Type B pancreatic cell (in vitro differentiated cells): Measurements from ENCODE around the gene CPNE2. TPM values are rescaled to one million over a fixed set of nuclear protein-coding genes. Genes with fewer than 3 reads are reported as not detected.

Experiments
- DNase-seq: peaks from one replicate; pipeline ENCODE4 v3.0.0; 2021; ENCODE audit warnings: mixed read lengths; ENCODE audit not compliant: unreplicated experiment; ENCODE audit errors: extremely low spot score
- H3K27ac Mint-ChIP-seq: 2 replicates; pipeline ENCODE4 v1.8.0; 2021; ENCODE audit warnings: mild to moderate bottlenecking, mixed read lengths
- H3K27me3 Mint-ChIP-seq: 2 replicates; pipeline ENCODE4 v1.8.0; 2021; ENCODE audit warnings: mixed read lengths
- H3K36me3 Mint-ChIP-seq: 2 replicates; pipeline ENCODE4 v1.8.0; 2021; ENCODE audit warnings: mixed read lengths
- H3K4me1 Mint-ChIP-seq: one replicate; pipeline ENCODE4 v1.8.0; 2021; ENCODE audit warnings: mixed read lengths; ENCODE audit not compliant: unreplicated experiment
- H3K4me3 Mint-ChIP-seq: 2 replicates; pipeline ENCODE4 v1.8.0; 2021; ENCODE audit warnings: mild to moderate bottlenecking, mixed read lengths
- H3K9me3 Mint-ChIP-seq: 2 replicates; pipeline ENCODE4 v1.8.0; 2021; ENCODE audit warnings: mixed read lengths
- total RNA-seq: library from RNA; stranded (reverse); gene quantifications from 2 replicates; pipeline ENCODE4 v1.2.1, GENCODE V29; 2021; ENCODE audit warnings: low replicate concordance
- TF ChIP-seq, protein P1 (sequence below): fragments of 200-600 bp; sonication (generic); conservative IDR thresholded peaks from 2 replicates; pipeline ENCODE4 v1.5.0; 2021; ENCODE audit warnings: antibody characterized with exemption, mild to moderate bottlenecking

Gene CPNE2
- total RNA-seq, 1 donor from 2014 or later, result 28.8 TPM

- DNase-seq, result no peak
- H3K27ac Mint-ChIP-seq, result no peak overlapping the region
- peaks cover 41% of the 10 kb centered on the region for H3K4me1 Mint-ChIP-seq
Observed at GRCh38 chr16:57143149-57143921, 51.0 kb downstream of the CPNE2 start.

DNA sequence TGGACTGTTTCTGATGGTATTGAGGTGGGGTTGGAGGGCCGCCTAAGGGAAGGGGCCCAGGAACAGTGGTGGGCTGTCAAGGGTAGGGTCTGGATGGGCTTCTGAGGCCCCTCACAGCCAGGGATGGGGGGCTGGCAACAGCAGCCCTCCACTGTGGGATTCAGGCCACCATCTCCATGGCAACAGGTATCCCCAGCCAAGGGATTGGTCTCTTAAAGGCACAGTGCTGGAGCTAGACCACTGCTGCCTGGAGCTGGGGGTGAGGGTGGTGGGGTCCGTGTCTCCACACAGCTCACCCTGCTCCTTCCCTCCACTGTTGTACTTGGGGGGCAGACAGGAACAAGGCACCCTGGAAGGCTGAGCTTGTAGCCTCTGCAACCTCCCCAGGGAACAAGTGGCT, 51.6 kb downstream of the CPNE2 start:
- no peak overlapping the region for H3K27ac Mint-ChIP-seq
- H3K27me3 Mint-ChIP-seq, result no peaks in the 10 kb centered on the region
- H3K9me3 Mint-ChIP-seq, result no peaks in the 10 kb centered on the region
- peaks cover 38% of the 10 kb centered on the region for H3K4me1 Mint-ChIP-seq
- peaks cover 4% of the 10 kb centered on the region for H3K36me3 Mint-ChIP-seq
- H3K4me3 Mint-ChIP-seq, result no peak overlapping the region
- no peak for DNase-seq
- TF ChIP-seq, protein P1, sequence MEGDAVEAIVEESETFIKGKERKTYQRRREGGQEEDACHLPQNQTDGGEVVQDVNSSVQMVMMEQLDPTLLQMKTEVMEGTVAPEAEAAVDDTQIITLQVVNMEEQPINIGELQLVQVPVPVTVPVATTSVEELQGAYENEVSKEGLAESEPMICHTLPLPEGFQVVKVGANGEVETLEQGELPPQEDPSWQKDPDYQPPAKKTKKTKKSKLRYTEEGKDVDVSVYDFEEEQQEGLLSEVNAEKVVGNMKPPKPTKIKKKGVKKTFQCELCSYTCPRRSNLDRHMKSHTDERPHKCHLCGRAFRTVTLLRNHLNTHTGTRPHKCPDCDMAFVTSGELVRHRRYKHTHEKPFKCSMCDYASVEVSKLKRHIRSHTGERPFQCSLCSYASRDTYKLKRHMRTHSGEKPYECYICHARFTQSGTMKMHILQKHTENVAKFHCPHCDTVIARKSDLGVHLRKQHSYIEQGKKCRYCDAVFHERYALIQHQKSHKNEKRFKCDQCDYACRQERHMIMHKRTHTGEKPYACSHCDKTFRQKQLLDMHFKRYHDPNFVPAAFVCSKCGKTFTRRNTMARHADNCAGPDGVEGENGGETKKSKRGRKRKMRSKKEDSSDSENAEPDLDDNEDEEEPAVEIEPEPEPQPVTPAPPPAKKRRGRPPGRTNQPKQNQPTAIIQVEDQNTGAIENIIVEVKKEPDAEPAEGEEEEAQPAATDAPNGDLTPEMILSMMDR, result no peak

More at GRCh38 chr16:57143149-57143921, 51.0 kb downstream of the CPNE2 start:
- no peak overlapping the region for H3K4me3 Mint-ChIP-seq
- no peaks in the 10 kb centered on the region for H3K9me3 Mint-ChIP-seq
- H3K27me3 Mint-ChIP-seq, result no peaks in the 10 kb centered on the region
- TF ChIP-seq, protein P1, result no peak
- peaks cover 6% of the 10 kb centered on the region for H3K36me3 Mint-ChIP-seq

GRCh38 chr16:57145046-57146021, 53.0 kb downstream of the CPNE2 start:
- Mint-ChIP-seq H3K27ac (no peak overlapping the region), H3K9me3 (no peaks in the 10 kb centered on the region), H3K4me1 (peaks cover 29% of the 10 kb centered on the region), H3K4me3 (no peak overlapping the region), H3K36me3 (peaks cover 4% of the 10 kb centered on the region), H3K27me3 (no peaks in the 10 kb centered on the region)
- TF ChIP-seq, protein P1, result no peak
- DNase-seq, result no peak

DNA sequence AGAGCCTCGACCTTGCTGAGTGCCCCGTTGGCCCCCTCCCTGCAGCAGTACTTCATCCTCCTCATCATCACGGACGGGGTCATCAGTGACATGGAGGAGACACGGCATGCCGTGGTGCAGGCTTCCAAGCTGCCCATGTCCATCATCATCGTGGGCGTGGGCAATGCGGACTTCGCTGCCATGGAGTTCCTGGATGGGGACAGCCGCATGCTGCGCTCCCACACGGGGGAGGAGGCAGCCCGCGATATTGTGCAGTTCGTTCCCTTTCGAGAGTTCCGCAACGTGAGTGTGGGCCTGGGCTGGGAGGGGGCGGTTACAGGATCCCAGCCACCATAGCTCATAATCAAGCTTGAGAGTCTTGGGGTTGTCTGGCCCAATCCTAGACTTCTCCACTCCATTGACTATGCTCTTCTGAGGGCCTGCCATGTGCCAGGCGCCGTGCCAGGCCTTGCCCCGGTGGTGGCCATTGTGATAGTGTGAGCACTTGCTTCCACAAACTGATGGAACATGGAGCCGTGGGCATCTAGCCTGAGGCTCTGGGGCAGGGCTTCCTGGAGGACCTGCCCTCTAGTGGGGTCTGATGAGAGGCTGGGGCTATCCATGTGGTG, 53.8 kb downstream of the CPNE2 start:
- H3K27me3 Mint-ChIP-seq, result no peaks in the 10 kb centered on the region
- H3K4me1 Mint-ChIP-seq, result peaks cover 29% of the 10 kb centered on the region
- H3K27ac Mint-ChIP-seq, result no peak overlapping the region
- DNase-seq, result no peak
- H3K4me3 Mint-ChIP-seq, result no peak overlapping the region
- H3K9me3 Mint-ChIP-seq, result no peaks in the 10 kb centered on the region
- H3K36me3 Mint-ChIP-seq, result peaks cover 4% of the 10 kb centered on the region
- TF ChIP-seq, protein P1, result no peak

GRCh38 chr16:57146735-57147134, 54.4 kb downstream of the CPNE2 start:
- no peak for DNase-seq

More at GRCh38 chr16:57146735-57147134, 54.4 kb downstream of the CPNE2 start:
- H3K27ac Mint-ChIP-seq, result no peak overlapping the region
- H3K36me3 Mint-ChIP-seq, result peaks cover 4% of the 10 kb centered on the region
- no peaks in the 10 kb centered on the region for H3K9me3 Mint-ChIP-seq
- H3K4me1 Mint-ChIP-seq, result peaks cover 28% of the 10 kb centered on the region
- no peak overlapping the region for H3K4me3 Mint-ChIP-seq
- TF ChIP-seq, protein P1, result peak; percentile 59
- no peaks in the 10 kb centered on the region for H3K27me3 Mint-ChIP-seq
